Sigmoid colon (tissue), 4 donors: Measurements from ENCODE around the gene PRPF18.

Experiments used
- EP300 ChIP-seq, 4 donors: sonication (generic); formaldehyde crosslinking; IDR thresholded peaks; one replicate each; pipeline ENCODE4 v1.6.1; 2017; ENCODE audit warnings: antibody characterized with exemption in 4 of 4
- POLR2A ChIP-seq, 2 donors: fragments of 450-650 bp; IDR thresholded peaks; one replicate each; pipeline ENCODE4 v1.6.1; 2016; ENCODE audit warnings: antibody characterized with exemption in 2 of 2, mild to moderate bottlenecking in 2 of 2, moderate library complexity in 2 of 2

GRCh38 chr10:13627459-13628310 is 40.9 kb downstream of the PRPF18 start:
- no peak for TF ChIP-seq POLR2A (IDR thresholded peaks at IDR 0.05)
- no peak for TF ChIP-seq EP300 (IDR thresholded peaks at IDR 0.05)
